K562 (cell line): ENCODE data around the gene MICAL2.

Experiments
- CREBBP ChIP-seq: IDR thresholded peaks from one replicate; pipeline ENCODE4 v1.6.1; 2012; ENCODE audit warnings: low read depth, mild to moderate bottlenecking, control low read depth, inconsistent platforms, low read length
- CREM ChIP-seq: IDR thresholded peaks from 2 replicates; pipeline ENCODE4 v1.6.1; 2014; ENCODE audit warnings: antibody characterized with exemption, low read depth
- CTCF ChIP-seq, 3 experiments: IDR thresholded peaks in 2 of 3; conservative IDR thresholded peaks in 1 of 3; 2 replicates each; pipeline ENCODE4 v1.5.1; 2011 to 2012; ENCODE audit warnings: low read length in 3 of 3, mild to moderate bottlenecking in 3 of 3, control low read depth in 2 of 3, improper control_type of control experiment in 1 of 3, inconsistent platforms in 1 of 3, low read depth in 1 of 3, mixed read lengths in 1 of 3, moderate library complexity in 1 of 3; ENCODE audit not compliant: insufficient read depth in 2 of 3
- EP300 ChIP-seq: IDR thresholded peaks from 2 replicates; pipeline ENCODE4 v1.6.1; 2012; ENCODE audit warnings: low read length, improper control_type of control experiment
- KAT2B ChIP-seq: IDR thresholded peaks from one replicate; pipeline ENCODE4 v1.6.1; 2012; ENCODE audit warnings: low read depth, mild to moderate bottlenecking, control low read depth, inconsistent platforms, low read length, moderate library complexity
- MAX ChIP-seq: sonication (generic); formaldehyde crosslinking; IDR thresholded peaks from 2 replicates; pipeline ENCODE4 v1.9.0; 2022; ENCODE audit warnings: mild to moderate bottlenecking, missing genetic modification reagents
- MYC ChIP-seq, 2 experiments: fragments of 250-450 bp in 1 of 2; sonication (Bioruptor Pico) in 1 of 2; IDR thresholded peaks; 2 replicates each; pipeline versions ENCODE4 v1.5.1 to v1.6.1; 2012 to 2021; ENCODE audit warnings: low read depth in 2 of 2, borderline replicate concordance in 1 of 2, improper control_type of control experiment in 1 of 2, low read length in 1 of 2, mild to moderate bottlenecking in 1 of 2, moderate library complexity in 1 of 2
- RB1 ChIP-seq: fragments of 450-650 bp; IDR thresholded peaks from 2 replicates; pipeline ENCODE4 v1.6.1; 2017; ENCODE audit warnings: low read depth, mild to moderate bottlenecking
- SIN3B ChIP-seq: fragments of 450-650 bp; IDR thresholded peaks from 2 replicates; pipeline ENCODE4 v1.6.1; 2017; ENCODE audit warnings: low read depth, mild to moderate bottlenecking, moderate library complexity
- SMC3 ChIP-seq: conservative IDR thresholded peaks from 2 replicates; pipeline ENCODE4 v1.6.1; 2011; ENCODE audit warnings: low read depth, low read length, improper control_type of control experiment; ENCODE audit not compliant: insufficient read depth

- TF ChIP-seq EP300 (no peak), SIN3B (no peak), CTCF (IDR thresholded peaks at IDR 0.05 in 2 of 3, conservative IDR thresholded peaks at IDR 0.05 in 1 of 3; ENCODE audit: insufficient read depth in 2 of 3, low read depth in 1 of 3, low read length in 3 of 3) (no peak), KAT2B (no peak), CREM (no peak), RB1 (no peak), CREBBP (no peak), MAX (no peak), MYC (IDR thresholded peaks at IDR 0.05; ENCODE audit: low read depth, low read length) (no peak), MYC (CRISPR knock-in tag; IDR thresholded peaks at IDR 0.05; ENCODE audit: borderline replicate concordance, low read depth) (no peak), SMC3 (no peak)
Observed at GRCh38 chr11:12188548-12189317, 78.3 kb downstream of the MICAL2 start.
